GM13976 (cell line): ENCODE results near the gene ANKDD1A.

ENCODE experiments used
- DNase-seq: peaks from one replicate; pipeline ENCODE4 v3.0.0; 2012; ENCODE audit warnings: low spot score
- in situ Hi-C: fragments of 300-500 bp; cut with MboI; formaldehyde crosslinking; loops from one replicate; pipeline ENCODE4 v1.12.0; 2022; ENCODE audit warnings: low sequenced_read_pairs, mixed read lengths, inconsistent platforms; ENCODE audit not compliant: unreplicated experiment
- TF ChIP-seq, protein P1 (sequence below): IDR thresholded peaks from 2 replicates; pipeline ENCODE4 v1.5.1; 2012; ENCODE audit warnings: borderline replicate concordance, mild to moderate bottlenecking; ENCODE audit not compliant: insufficient read depth; ENCODE audit errors: extremely low read depth, missing control alignments, control extremely low read depth

ANKDD1A gene

DNA sequence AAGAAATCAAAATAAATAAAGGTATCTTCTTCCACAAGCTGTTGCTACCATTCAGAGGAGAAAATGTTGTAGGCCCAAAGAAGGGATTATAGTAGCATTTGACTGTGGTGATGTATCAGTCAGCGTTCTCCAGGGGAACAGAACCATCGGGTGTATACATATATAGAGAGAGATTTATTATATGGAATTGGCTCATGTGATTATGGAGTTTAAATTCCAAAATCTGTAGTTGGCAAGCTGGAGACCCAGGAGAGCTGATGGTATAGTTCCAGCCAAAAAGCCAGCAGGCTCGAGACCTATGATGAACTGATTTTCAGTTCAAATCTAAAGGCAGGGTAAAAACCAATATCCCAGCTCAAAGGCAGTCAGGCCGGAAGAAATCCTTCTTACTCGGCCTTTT lies 85.4 kb downstream of the ANKDD1A start:
- TF ChIP-seq, protein P1, sequence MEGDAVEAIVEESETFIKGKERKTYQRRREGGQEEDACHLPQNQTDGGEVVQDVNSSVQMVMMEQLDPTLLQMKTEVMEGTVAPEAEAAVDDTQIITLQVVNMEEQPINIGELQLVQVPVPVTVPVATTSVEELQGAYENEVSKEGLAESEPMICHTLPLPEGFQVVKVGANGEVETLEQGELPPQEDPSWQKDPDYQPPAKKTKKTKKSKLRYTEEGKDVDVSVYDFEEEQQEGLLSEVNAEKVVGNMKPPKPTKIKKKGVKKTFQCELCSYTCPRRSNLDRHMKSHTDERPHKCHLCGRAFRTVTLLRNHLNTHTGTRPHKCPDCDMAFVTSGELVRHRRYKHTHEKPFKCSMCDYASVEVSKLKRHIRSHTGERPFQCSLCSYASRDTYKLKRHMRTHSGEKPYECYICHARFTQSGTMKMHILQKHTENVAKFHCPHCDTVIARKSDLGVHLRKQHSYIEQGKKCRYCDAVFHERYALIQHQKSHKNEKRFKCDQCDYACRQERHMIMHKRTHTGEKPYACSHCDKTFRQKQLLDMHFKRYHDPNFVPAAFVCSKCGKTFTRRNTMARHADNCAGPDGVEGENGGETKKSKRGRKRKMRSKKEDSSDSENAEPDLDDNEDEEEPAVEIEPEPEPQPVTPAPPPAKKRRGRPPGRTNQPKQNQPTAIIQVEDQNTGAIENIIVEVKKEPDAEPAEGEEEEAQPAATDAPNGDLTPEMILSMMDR: no peak
- no peak for DNase-seq
- in situ Hi-C loops: no loop called here

DNA sequence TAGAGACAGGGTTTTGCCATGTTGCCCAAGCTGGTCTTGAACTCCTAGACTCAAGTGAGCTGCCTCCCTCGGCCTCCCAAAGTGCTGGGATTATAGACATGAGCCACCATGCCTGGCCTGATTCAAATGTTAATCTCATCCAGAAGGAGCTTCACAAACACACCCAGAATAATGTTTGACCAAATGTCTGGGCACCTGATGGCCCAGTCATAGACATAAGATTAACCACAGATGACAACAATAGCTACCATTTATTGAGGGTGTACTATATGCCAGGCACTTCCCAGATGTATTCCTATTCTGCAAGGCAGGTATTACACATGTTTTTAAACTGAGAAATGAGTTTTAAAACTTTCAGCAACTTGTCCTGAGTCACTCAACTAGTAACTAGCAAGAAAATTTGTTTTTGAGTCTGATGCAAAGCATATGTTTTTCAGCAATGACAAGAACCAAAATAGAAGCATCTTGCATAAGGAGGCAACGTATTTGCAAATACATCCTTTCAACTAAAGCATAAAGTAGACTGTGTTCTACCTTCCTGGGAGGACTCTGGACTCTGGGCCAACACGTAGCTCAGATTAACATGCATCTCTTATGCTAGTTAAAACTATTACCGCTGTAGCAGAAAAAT lies 86.2 kb downstream of the ANKDD1A start:
- TF ChIP-seq, protein P1: no peak
- in situ Hi-C loops: no loop called here
- DNase-seq: no peak

DNA sequence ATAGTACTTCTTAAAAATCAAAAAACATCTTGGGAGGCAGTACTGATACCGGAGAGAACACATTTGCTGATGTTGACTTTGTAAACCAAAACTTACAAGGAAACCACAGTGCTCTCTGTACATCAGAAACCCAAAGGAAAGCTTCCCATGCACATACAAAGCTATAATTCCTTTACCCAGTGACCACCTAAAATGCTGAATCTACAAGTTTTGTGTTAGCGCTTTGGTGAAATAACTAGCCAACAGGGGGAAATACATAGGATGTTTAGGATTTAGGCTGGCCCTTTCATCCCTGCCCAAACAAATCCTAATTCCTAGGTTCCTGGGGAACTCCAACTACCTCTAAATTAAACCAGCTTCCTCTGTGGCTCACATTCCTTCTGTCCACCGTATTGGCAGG lies 93.3 kb downstream of the ANKDD1A start:
- in situ Hi-C loops: no loop called here
- no peak for DNase-seq
- TF ChIP-seq, protein P1: no peak

DNA sequence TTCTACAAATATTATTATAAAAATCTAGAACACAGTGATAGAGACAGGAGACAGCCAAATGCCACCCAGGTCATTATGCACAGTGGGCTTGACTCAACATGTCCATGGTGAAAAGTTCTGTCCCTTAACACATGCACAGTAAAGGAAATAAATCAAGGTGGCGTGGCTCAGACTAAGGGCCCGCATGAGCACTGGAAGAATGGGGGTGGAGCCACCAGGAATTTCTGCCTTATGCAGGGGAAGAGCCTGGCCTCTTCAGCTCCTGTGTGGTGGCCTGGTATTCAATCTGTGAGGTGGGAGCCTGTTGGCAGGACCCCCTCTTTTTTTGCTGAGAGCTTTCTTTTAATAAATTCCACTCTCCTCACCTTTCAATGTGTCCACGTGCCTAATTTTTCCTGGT lies 95.2 kb downstream of the ANKDD1A start:
- TF ChIP-seq, protein P1: no peak
- DNase-seq: no peak
- in situ Hi-C loops: no loop called here
